Neural cell (in vitro differentiated cells): Measurements from ENCODE around the gene CPZ. TPM values are rescaled to one million over a fixed set of nuclear protein-coding genes. Genes with fewer than 3 reads are reported as not detected.

Experiments
- H2AFZ ChIP-seq: fragments of 200-600, 300-800 bp; sonication (generic), shearing (Covaris generic); 2 replicates; pipeline ENCODE4 v1.6.0; 2014; ENCODE audit warnings: low read depth, mild to moderate bottlenecking, antibody characterized with exemption, low read length, moderate library complexity
- H3F3A ChIP-seq: fragments of 200-600 bp; shearing (Covaris generic); 2 replicates; pipeline ENCODE4 v1.6.1; 2016; ENCODE audit warnings: mild to moderate bottlenecking, moderate library complexity, mixed read lengths, antibody characterized with exemption, low read length; ENCODE audit not compliant: insufficient read depth, poor library complexity, severe bottlenecking
- H3K27ac ChIP-seq: fragments of 200-600, 300-800 bp; sonication (generic), shearing (Covaris generic); 2 replicates; pipeline ENCODE4 v1.5.1; 2014; ENCODE audit warnings: mild to moderate bottlenecking, low read length, moderate library complexity
- H3K27me3 ChIP-seq: fragments of 300-800, 200-600 bp; sonication (generic), shearing (Covaris generic); 2 replicates; pipeline ENCODE4 v1.6.0; 2014; ENCODE audit warnings: mild to moderate bottlenecking, low read depth, low read length, moderate library complexity; ENCODE audit not compliant: insufficient read depth
- H3K36me3 ChIP-seq: fragments of 300-800, 200-600 bp; sonication (generic), shearing (Covaris generic); 2 replicates; pipeline ENCODE4 v1.5.1; 2014; ENCODE audit warnings: mild to moderate bottlenecking, antibody characterized with exemption, low read length, moderate library complexity; ENCODE audit not compliant: insufficient read depth
- H3K4me2 ChIP-seq: fragments of 300-800, 200-600 bp; sonication (generic), shearing (Covaris generic); 2 replicates; pipeline ENCODE4 v1.6.0; 2014; ENCODE audit warnings: mild to moderate bottlenecking, low read length
- H3K4me3 ChIP-seq: fragments of 300-800, 200-600 bp; sonication (generic), shearing (Covaris generic); 2 replicates; pipeline ENCODE4 v1.5.1; 2014; ENCODE audit warnings: mild to moderate bottlenecking, low read length, moderate library complexity
- H3K79me2 ChIP-seq: fragments of 200-600 bp; shearing (Covaris generic); replicated peaks from 2 replicates; pipeline ENCODE4 v1.6.0; 2014; ENCODE audit warnings: mild to moderate bottlenecking, low read length, moderate library complexity; ENCODE audit not compliant: insufficient read depth
- H3K9ac ChIP-seq: fragments of 300-800, 200-600 bp; sonication (generic), shearing (Covaris generic); 2 replicates; pipeline ENCODE4 v1.6.1; 2016; ENCODE audit warnings: mild to moderate bottlenecking, low read length, mixed read lengths
- H3K9me2 ChIP-seq: fragments of 200-600 bp; shearing (Covaris generic); 2 replicates; pipeline ENCODE4 v1.6.1; 2016; ENCODE audit warnings: mild to moderate bottlenecking, low read length, mixed read lengths; ENCODE audit not compliant: insufficient read depth
- H3K9me3 ChIP-seq: fragments of 200-600, 300-800 bp; sonication (generic), shearing (Covaris generic); 2 replicates; pipeline ENCODE4 v1.6.1; 2016; ENCODE audit warnings: mild to moderate bottlenecking, mixed run types, low read length, moderate library complexity, mixed read lengths
- H4K20me1 ChIP-seq: fragments of 200-600 bp; shearing (Covaris generic); 2 replicates; pipeline ENCODE4 v1.6.1; 2016; ENCODE audit warnings: mild to moderate bottlenecking, mixed run types; ENCODE audit not compliant: insufficient read depth
- CTCF ChIP-seq: fragments of 450-650 bp; IDR thresholded peaks from 2 replicates; pipeline ENCODE4 v1.5.1; 2014; ENCODE audit warnings: antibody characterized with exemption, mild to moderate bottlenecking, moderate library complexity; ENCODE audit not compliant: poor library complexity, severe bottlenecking
- EP300 ChIP-seq: fragments of 450-650 bp; conservative IDR thresholded peaks from 2 replicates; pipeline ENCODE4 v1.6.1; 2014; ENCODE audit warnings: antibody characterized with exemption, mild to moderate bottlenecking, moderate library complexity; ENCODE audit not compliant: poor library complexity, severe bottlenecking
- EZH2 ChIP-seq: fragments of 200-600, 300-800 bp; shearing (Covaris generic), sonication (generic); IDR thresholded peaks from 2 replicates; pipeline ENCODE4 v1.6.1; 2014; ENCODE audit warnings: antibody characterized with exemption, low read length, borderline replicate concordance, mild to moderate bottlenecking; ENCODE audit not compliant: insufficient read depth, poor library complexity, severe bottlenecking
- MXI1 ChIP-seq: fragments of 450-650 bp; conservative IDR thresholded peaks from 2 replicates; pipeline ENCODE4 v1.6.1; 2014; ENCODE audit warnings: antibody characterized with exemption, mild to moderate bottlenecking; ENCODE audit not compliant: poor library complexity, severe bottlenecking
- POLR2AphosphoS5 ChIP-seq: IDR thresholded peaks from 2 replicates; pipeline ENCODE4 v1.6.1; 2012
- RAD21 ChIP-seq: fragments of 450-650 bp; conservative IDR thresholded peaks from 2 replicates; pipeline ENCODE4 v1.6.1; 2014; ENCODE audit warnings: antibody characterized with exemption, mild to moderate bottlenecking, moderate library complexity
- REST ChIP-seq: IDR thresholded peaks from 2 replicates; pipeline ENCODE4 v1.6.1; 2012; ENCODE audit warnings: borderline replicate concordance
- SMC3 ChIP-seq: fragments of 450-650 bp; conservative IDR thresholded peaks from 2 replicates; pipeline ENCODE4 v1.6.1; 2014; ENCODE audit warnings: antibody characterized with exemption, mild to moderate bottlenecking, moderate library complexity; ENCODE audit not compliant: poor library complexity
- TAF1 ChIP-seq: IDR thresholded peaks from 2 replicates; pipeline ENCODE4 v1.6.1; 2012; ENCODE audit warnings: low read depth
- polyA plus RNA-seq: library from polyadenylated mRNA; depleted of rRNA; stranded (reverse); fragments of >200 nt; gene quantifications from 2 replicates; pipeline ENCODE4 v1.2.3, GENCODE V29; 2014

CPZ gene
- polyA plus RNA-seq, 1 donor from 2014 or later, result not detected

- TF ChIP-seq POLR2AphosphoS5 (no peak), SMC3 (no peak), MXI1 (no peak), REST (no peak), TAF1 (no peak), RAD21 (no peak), EP300 (no peak), CTCF (no peak), EZH2 (no peak)
- Histone ChIP-seq H3K9ac (no peak overlapping the region), H3K36me3 (no peaks in the 10 kb centered on the region), H3K79me2 (no peaks in the 10 kb centered on the region), H3K9me2 (no peaks in the 10 kb centered on the region), H3F3A (no peaks in the 10 kb centered on the region), H4K20me1 (no peaks in the 10 kb centered on the region), H3K27ac (no peak overlapping the region), H3K4me3 (no peak overlapping the region), H2AFZ (no peak overlapping the region), H3K9me3 (no peaks in the 10 kb centered on the region), H3K27me3 (no peaks in the 10 kb centered on the region), H3K4me2 (no peak overlapping the region)
These were observed 7.7 kb downstream of the CPZ start for GRCh38 chr4:8600266-8600665.

- H3K9ac ChIP-seq, result no peak overlapping the region
- TF ChIP-seq POLR2AphosphoS5 (no peak), TAF1 (no peak)
- no peaks in the 10 kb centered on the region for H3F3A ChIP-seq
These were observed 8.1 kb downstream of the CPZ start for GRCh38 chr4:8600686-8601085.

GRCh38 chr4:8601086-8601485 is 8.5 kb downstream of the CPZ start:
- Histone ChIP-seq H3K9ac (no peak overlapping the region), H3K9me2 (no peaks in the 10 kb centered on the region), H2AFZ (no peak overlapping the region), H3K4me2 (no peak overlapping the region), H3K9me3 (no peaks in the 10 kb centered on the region), H4K20me1 (no peaks in the 10 kb centered on the region), H3K4me3 (no peak overlapping the region), H3K27ac (no peak overlapping the region), H3K36me3 (no peaks in the 10 kb centered on the region), H3K79me2 (no peaks in the 10 kb centered on the region), H3F3A (no peaks in the 10 kb centered on the region), H3K27me3 (no peaks in the 10 kb centered on the region)
- TF ChIP-seq TAF1 (no peak), SMC3 (no peak), POLR2AphosphoS5 (no peak), CTCF (no peak), REST (no peak), EP300 (no peak), MXI1 (no peak), RAD21 (no peak), EZH2 (no peak)

More at GRCh38 chr4:8600686-8601085, 8.1 kb downstream of the CPZ start:
- Histone ChIP-seq H3K27ac (no peak overlapping the region), H3K9me3 (no peaks in the 10 kb centered on the region), H3K9me2 (no peaks in the 10 kb centered on the region), H3K79me2 (no peaks in the 10 kb centered on the region), H3K4me2 (no peak overlapping the region), H2AFZ (no peak overlapping the region), H3K36me3 (no peaks in the 10 kb centered on the region), H4K20me1 (no peaks in the 10 kb centered on the region), H3K4me3 (no peak overlapping the region), H3K27me3 (no peaks in the 10 kb centered on the region)
